Endothelial cell of umbilical vein (primary cell): ENCODE measurements around the gene SNED1. TPM values are rescaled to one million over a fixed set of nuclear protein-coding genes. Genes with fewer than 3 reads are reported as not detected.

Source experiments
- BruUV-seq: library from RNA; stranded (reverse); fragments of 400-500 nt; replicated peaks from 2 replicates; lab custom pipeline; 2021; lab: Mats Ljungman, UMichigan
- CTCF ChIA-PET: fragments of 300-600, 350-600 bp; sonication (Branson Sonifier 250); formaldehyde crosslinking; loops from one replicate; lab custom pipeline; 2021; ENCODE audit warnings: antibody characterized with exemption, inconsistent platforms; lab: Charles Lee
- POLR2A ChIA-PET: fragments of 300-600, 350-600 bp; sonication (Branson Sonifier 250); formaldehyde crosslinking; loops from one replicate; lab custom pipeline; 2021; ENCODE audit warnings: antibody characterized with exemption, inconsistent platforms; lab: Charles Lee
- DNase-seq: peaks from one replicate; pipeline ENCODE4 v3.0.0-alpha.2; 2011; ENCODE audit warnings: low read depth, low spot score
- FAIRE-seq: peaks from 2 replicates; lab custom pipeline; 2011; peaks lifted over from hg19 to GRCh38; lab: Jason Lieb, UNC
- H2AFZ ChIP-seq: 2 replicates; pipeline ENCODE4 v1.6.0; 2012; ENCODE audit warnings: low read depth, low read length, control low read depth, inconsistent platforms
- H3K27ac ChIP-seq: 2 replicates; pipeline ENCODE4 v1.5.1; 2011; ENCODE audit warnings: low read depth, mild to moderate bottlenecking, control low read depth, low read length, moderate library complexity; ENCODE audit not compliant: insufficient read depth
- H3K27me3 ChIP-seq, 2 experiments: 2 replicates each; pipeline versions ENCODE4 v1.6.0 to v1.6.1; 2011; ENCODE audit warnings: low read length in 2 of 2, mixed read lengths in 1 of 2; ENCODE audit not compliant: control insufficient read depth in 2 of 2, insufficient read depth in 2 of 2
- H3K36me3 ChIP-seq, 2 experiments: 2 replicates in 1 of 2; 3 replicates in 1 of 2; pipeline ENCODE4 v1.5.1; 2011; ENCODE audit warnings: low read length in 2 of 2, mild to moderate bottlenecking in 1 of 2, moderate library complexity in 1 of 2; ENCODE audit not compliant: control insufficient read depth in 2 of 2, insufficient read depth in 2 of 2; ENCODE audit errors: extremely low read depth in 1 of 2
- H3K4me1 ChIP-seq: 3 replicates; pipeline ENCODE4 v1.5.1; 2011; ENCODE audit warnings: mild to moderate bottlenecking, low read length; ENCODE audit not compliant: control insufficient read depth, insufficient read depth; ENCODE audit errors: extremely low read depth
- H3K4me2 ChIP-seq: 2 replicates; pipeline ENCODE4 v1.6.1; 2011; ENCODE audit warnings: low read length, control low read depth, mixed read lengths; ENCODE audit not compliant: insufficient read depth
- H3K4me3 ChIP-seq, 3 experiments: fragments of 200-600 bp in 1 of 3; sonication (generic), shearing (Covaris generic) in 1 of 3; replicated peaks in 1 of 3; 2 replicates each; pipeline ENCODE4 v1.5.1; 2011 to 2016; ENCODE audit warnings: control low read depth in 3 of 3, low read length in 3 of 3, mild to moderate bottlenecking in 2 of 3, inconsistent platforms in 1 of 3, low read depth in 1 of 3, moderate library complexity in 1 of 3; ENCODE audit not compliant: insufficient read depth in 1 of 3
- H3K79me2 ChIP-seq: 2 replicates; pipeline ENCODE4 v1.6.0; 2012; ENCODE audit warnings: low read length, inconsistent platforms; ENCODE audit not compliant: control insufficient read depth, insufficient read depth
- H3K9ac ChIP-seq: replicated peaks from 2 replicates; pipeline ENCODE3; 2011; ENCODE audit warnings: low read length, control low read depth; ENCODE audit not compliant: insufficient read depth; ENCODE audit errors: extremely low read depth
- H3K9me1 ChIP-seq: replicated peaks from 3 replicates; pipeline ENCODE4 v1.6.0; 2011; ENCODE audit warnings: mild to moderate bottlenecking, low read length; ENCODE audit not compliant: control insufficient read depth, insufficient read depth; ENCODE audit errors: extremely low read depth
- H3K9me3 ChIP-seq: replicated peaks from 2 replicates; pipeline ENCODE4 v1.5.1; 2012; ENCODE audit warnings: low read length, inconsistent platforms; ENCODE audit not compliant: control insufficient read depth, insufficient read depth
- H4K20me1 ChIP-seq: replicated peaks from 2 replicates; pipeline ENCODE3; 2011; ENCODE audit warnings: mild to moderate bottlenecking, low read length; ENCODE audit not compliant: control insufficient read depth, insufficient read depth; ENCODE audit errors: extremely low read depth
- EZH2 ChIP-seq: IDR thresholded peaks from 2 replicates; pipeline ENCODE4 v1.6.1; 2012; ENCODE audit warnings: borderline replicate concordance, low read depth, mild to moderate bottlenecking, moderate library complexity, low read length, inconsistent platforms; ENCODE audit not compliant: severe bottlenecking
- JUN ChIP-seq: IDR thresholded peaks from 2 replicates; pipeline ENCODE4 v1.6.1; 2011; ENCODE audit warnings: borderline replicate concordance, low read depth; ENCODE audit not compliant: insufficient read length, insufficient read depth
- MAX ChIP-seq: IDR thresholded peaks from 2 replicates; pipeline ENCODE4 v1.6.1; 2011; ENCODE audit not compliant: insufficient read depth, insufficient read length
- MYC ChIP-seq: IDR thresholded peaks from one replicate; pipeline ENCODE4 v1.6.1; 2011; ENCODE audit warnings: mild to moderate bottlenecking, low read depth, low read length
- POLR2AphosphoS5 ChIP-seq: IDR thresholded peaks from 2 replicates; pipeline ENCODE4 v1.6.1; 2012; ENCODE audit warnings: low read depth, mild to moderate bottlenecking, control low read depth, low read length, moderate library complexity; ENCODE audit not compliant: insufficient read depth
- dilution Hi-C: fragments of 300-500 bp; cut with MboI; formaldehyde crosslinking; loops from one replicate; pipeline ENCODE4 v1.15.0; 2019; ENCODE audit warnings: low sequenced_read_pairs; ENCODE audit not compliant: extremely low pct_ligation_motif_present
- intact Hi-C: fragments of 100-400 bp; cut with micrococcal nuclease; formaldehyde crosslinking; loops from one replicate; pipeline ENCODE4 v1.10.0; 2022
- polyA plus RNA-seq, 4 experiments: library from polyadenylated mRNA; depleted of rRNA in 3 of 4; stranded (reverse) in 3 of 4; unstranded in 1 of 4; fragments of >200 nt; gene quantifications; 2 replicates each; pipeline versions ENCODE4 v1.2.1 to v1.2.3, GENCODE V29; 2011 to 2012; ENCODE audit warnings: missing spikeins in 1 of 4
- total RNA-seq: library from RNA; stranded (reverse); gene quantifications from 2 replicates; pipeline ENCODE4 v1.2.3, GENCODE V29; 2021
- TF ChIP-seq, protein P1 (sequence below), 2 donors: IDR thresholded peaks; 1 replicate in 1 of 2; 2 replicates in 1 of 2; pipeline ENCODE4 v1.5.1; 2011; ENCODE audit warnings: low read length in 2 of 2, mild to moderate bottlenecking in 2 of 2, moderate library complexity in 2 of 2, control low read depth in 1 of 2, inconsistent platforms in 1 of 2, low read depth in 1 of 2; ENCODE audit not compliant: insufficient read depth in 1 of 2; ENCODE audit errors: extremely low read depth in 1 of 2

The SNED1 gene
- total and polyA plus RNA-seq, 2 donors (not counting 3 experiments of a cell fraction or from before 2014, with no cell fraction given), result 14.1 to 17.2 TPM

DNA sequence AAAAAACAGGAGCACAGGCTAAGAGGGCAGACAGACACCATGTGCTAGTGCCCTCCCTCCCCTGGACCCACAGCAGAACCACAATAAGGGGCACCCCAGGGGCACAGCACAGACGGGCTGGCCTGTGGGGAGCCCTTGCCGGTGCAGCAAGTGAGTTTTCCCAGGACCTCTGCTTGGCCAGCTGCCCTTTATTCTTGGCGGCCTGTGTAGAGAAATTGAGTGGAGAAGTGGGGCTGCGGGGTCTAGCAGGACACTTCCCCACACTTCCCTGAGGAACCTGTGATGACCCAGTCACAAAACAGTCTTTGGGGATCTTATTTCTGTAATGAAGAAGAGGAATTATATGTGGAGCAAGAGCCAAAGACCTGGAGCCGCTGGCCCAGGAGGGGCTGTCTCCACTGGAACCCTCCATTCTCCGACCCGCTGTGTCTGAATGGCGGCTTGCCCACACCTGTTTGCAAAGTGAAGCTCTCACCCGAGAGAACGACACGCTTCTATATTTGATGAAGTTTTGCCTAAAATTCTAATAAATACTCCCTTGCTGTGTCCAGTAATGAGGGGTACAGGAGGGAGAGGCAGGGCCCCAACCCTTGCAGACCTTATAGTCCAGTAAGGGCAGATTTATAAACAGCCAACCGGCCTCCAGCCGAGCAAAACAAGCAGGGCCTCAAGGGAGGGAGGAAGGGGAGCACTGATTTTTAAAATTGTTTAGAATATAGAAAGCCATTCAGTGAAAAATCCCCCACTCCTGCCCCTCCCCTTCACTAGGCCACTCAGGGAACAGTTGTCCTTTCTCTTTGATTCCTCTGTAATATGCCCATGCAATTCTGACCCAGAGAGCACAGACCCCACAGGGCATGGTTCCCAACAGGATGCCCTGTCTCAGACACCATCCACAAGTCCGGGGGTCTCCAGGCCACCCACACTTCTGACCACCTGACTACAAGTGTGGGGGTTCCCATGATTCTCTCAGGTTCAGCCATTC, 44.7 kb upstream of the SNED1 start:
- peaks cover 0 to 2% of the 10 kb centered on the region in 2 experiments for H3K27me3 ChIP-seq
- no peaks in the 10 kb centered on the region for H4K20me1 ChIP-seq
- intact Hi-C loops (no loop called here), dilution Hi-C loops (no loop called here)
- DNase-seq, result no peak
- no peaks in the 10 kb centered on the region for H3K9me3 ChIP-seq
- no peak for TF ChIP-seq MAX
- TF ChIP-seq MYC, result no peak
- no peak for TF ChIP-seq EZH2
- no peak for TF ChIP-seq JUN
- TF ChIP-seq, protein P1, sequence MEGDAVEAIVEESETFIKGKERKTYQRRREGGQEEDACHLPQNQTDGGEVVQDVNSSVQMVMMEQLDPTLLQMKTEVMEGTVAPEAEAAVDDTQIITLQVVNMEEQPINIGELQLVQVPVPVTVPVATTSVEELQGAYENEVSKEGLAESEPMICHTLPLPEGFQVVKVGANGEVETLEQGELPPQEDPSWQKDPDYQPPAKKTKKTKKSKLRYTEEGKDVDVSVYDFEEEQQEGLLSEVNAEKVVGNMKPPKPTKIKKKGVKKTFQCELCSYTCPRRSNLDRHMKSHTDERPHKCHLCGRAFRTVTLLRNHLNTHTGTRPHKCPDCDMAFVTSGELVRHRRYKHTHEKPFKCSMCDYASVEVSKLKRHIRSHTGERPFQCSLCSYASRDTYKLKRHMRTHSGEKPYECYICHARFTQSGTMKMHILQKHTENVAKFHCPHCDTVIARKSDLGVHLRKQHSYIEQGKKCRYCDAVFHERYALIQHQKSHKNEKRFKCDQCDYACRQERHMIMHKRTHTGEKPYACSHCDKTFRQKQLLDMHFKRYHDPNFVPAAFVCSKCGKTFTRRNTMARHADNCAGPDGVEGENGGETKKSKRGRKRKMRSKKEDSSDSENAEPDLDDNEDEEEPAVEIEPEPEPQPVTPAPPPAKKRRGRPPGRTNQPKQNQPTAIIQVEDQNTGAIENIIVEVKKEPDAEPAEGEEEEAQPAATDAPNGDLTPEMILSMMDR (IDR thresholded peaks at IDR 0.05; ENCODE audit: extremely low read depth in 1 of 2, insufficient read depth in 1 of 2, low read depth in 1 of 2, low read length in 2 of 2), result no peak
- TF ChIP-seq POLR2AphosphoS5, result no peak
- CTCF ChIA-PET, result interaction anchor here (2.5 kb wide), 1 partner anchor 30 kb away, joined by 8 read pairs; no protein-coding TSS in a partner anchor
- no peak overlapping the region for H3K4me2 ChIP-seq
- H3K9ac ChIP-seq, result no peak overlapping the region
- H3K27ac ChIP-seq, result no peak overlapping the region
- BruUV-seq, result no TSS peak
- no peak overlapping the region for H3K4me3 ChIP-seq
- H3K9me1 ChIP-seq, result no peaks in the 10 kb centered on the region
- no peak overlapping the region for H2AFZ ChIP-seq
- no peaks in the 10 kb centered on the region for H3K36me3 ChIP-seq
- H3K79me2 ChIP-seq, result no peaks in the 10 kb centered on the region
- no peak for FAIRE-seq
- H3K4me1 ChIP-seq, result no peaks in the 10 kb centered on the region
- POLR2A ChIA-PET, result no interaction called here
